Measurements from ENCODE around the gene MCF2L. TPM values are rescaled to one million over a fixed set of nuclear protein-coding genes. Genes with fewer than 3 reads are reported as not detected.

The MCF2L gene
- total RNA-seq, 1 experiment from 2014 or later: 5.9 TPM

DNA sequence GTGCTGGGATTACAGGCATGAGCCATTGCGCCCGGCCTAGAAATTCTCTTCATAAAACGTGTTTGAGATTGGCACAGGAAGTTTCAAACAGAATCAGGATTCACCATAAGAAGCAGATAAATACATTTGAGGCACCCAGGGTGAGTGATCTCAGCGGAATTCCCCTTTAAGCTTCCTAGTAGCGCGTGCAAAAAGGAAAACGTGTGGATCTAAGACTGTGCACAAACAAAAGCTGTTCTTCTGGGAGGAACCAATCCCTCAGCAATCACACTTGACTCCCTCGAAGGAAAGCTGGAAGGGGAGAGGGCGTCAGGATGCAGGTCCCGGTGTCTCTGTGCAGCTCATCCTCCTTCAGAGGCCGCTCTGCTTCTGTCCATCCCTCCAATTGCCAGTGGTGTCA is 15.5 kb downstream of the MCF2L start:
- Histone ChIP-seq H3K9ac (ENCODE audit: low read length) (no peak overlapping the region), H3K27ac (ENCODE audit: low read length) (no peak overlapping the region), H3K4me3 (ENCODE audit: low read length) (no peak overlapping the region), H3K4me2 (ENCODE audit: low read length) (no peak overlapping the region), H4K20me1 (ENCODE audit: low read length) (no peaks in the 10 kb centered on the region), H3K27me3 (ENCODE audit: low read length) (no peaks in the 10 kb centered on the region), H3K9me3 (ENCODE audit: low read length) (no peaks in the 10 kb centered on the region), H2AFZ (ENCODE audit: low read length) (no peak overlapping the region), H3K9me2 (replicated peaks; ENCODE audit: low read length) (no peaks in the 10 kb centered on the region), H3K4me1 (ENCODE audit: insufficient read depth, low read length) (no peaks in the 10 kb centered on the region), H3K79me2 (ENCODE audit: low read length) (no peaks in the 10 kb centered on the region), H3K36me3 (ENCODE audit: low read depth, low read length) (no peaks in the 10 kb centered on the region), H3F3A (ENCODE audit: low read length, unreplicated experiment) (no peaks in the 10 kb centered on the region)
- ChIA-PET CTCF (no interaction called here), POLR2A (ENCODE audit: unreplicated experiment) (no interaction called here)
- no peak for ATAC-seq
- BruUV-seq (replicated peaks): no TSS peak
- intact Hi-C loops (cut with micrococcal nuclease): no loop called here
- no peak for DNase-seq
- TF ChIP-seq CTCF (conservative IDR thresholded peaks at IDR 0.05; ENCODE audit: low read depth, low read length) (no peak), EZH2phosphoT487 (IDR thresholded peaks at IDR 0.05; ENCODE audit: borderline replicate concordance, low read length) (no peak), EZH2 (IDR thresholded peaks at IDR 0.05; ENCODE audit: low read length, unreplicated experiment) (no peak)

- DNase-seq (no peak), ATAC-seq (no peak)
- CTCF ChIA-PET: no interaction called here
- Histone ChIP-seq H3K36me3 (ENCODE audit: low read depth, low read length) (no peaks in the 10 kb centered on the region), H3K9me2 (replicated peaks; ENCODE audit: low read length) (no peaks in the 10 kb centered on the region), H3K27ac (ENCODE audit: low read length) (no peak overlapping the region), H3K4me1 (ENCODE audit: insufficient read depth, low read length) (no peaks in the 10 kb centered on the region), H3K27me3 (ENCODE audit: low read length) (no peaks in the 10 kb centered on the region), H3K9me3 (ENCODE audit: low read length) (no peaks in the 10 kb centered on the region), H3K4me3 (ENCODE audit: low read length) (no peak overlapping the region), H4K20me1 (ENCODE audit: low read length) (no peaks in the 10 kb centered on the region), H3K4me2 (ENCODE audit: low read length) (no peak overlapping the region), H3K79me2 (ENCODE audit: low read length) (no peaks in the 10 kb centered on the region), H2AFZ (ENCODE audit: low read length) (no peak overlapping the region), H3K9ac (ENCODE audit: low read length) (no peak overlapping the region), H3F3A (ENCODE audit: low read length, unreplicated experiment) (no peaks in the 10 kb centered on the region)
- intact Hi-C loops (cut with micrococcal nuclease): no loop called here
- POLR2A ChIA-PET (ENCODE audit: unreplicated experiment): no interaction called here
- no TSS peak for BruUV-seq (replicated peaks)
- TF ChIP-seq CTCF (conservative IDR thresholded peaks at IDR 0.05; ENCODE audit: low read depth, low read length): no peak
- no peak for TF ChIP-seq EZH2phosphoT487 (IDR thresholded peaks at IDR 0.05; ENCODE audit: borderline replicate concordance, low read length)
- no peak for TF ChIP-seq EZH2 (IDR thresholded peaks at IDR 0.05; ENCODE audit: low read length, unreplicated experiment)
Measured at GRCh38 chr13:112984954-112985802, 16.2 kb downstream of the MCF2L start.

GRCh38 chr13:112985803-112986408 is 16.9 kb downstream of the MCF2L start:
- H3K4me3 ChIP-seq (ENCODE audit: low read length): no peak overlapping the region
- H4K20me1 ChIP-seq (ENCODE audit: low read length): no peaks in the 10 kb centered on the region
- no peaks in the 10 kb centered on the region for H3F3A ChIP-seq (ENCODE audit: low read length, unreplicated experiment)
- H3K4me1 ChIP-seq (ENCODE audit: insufficient read depth, low read length): no peaks in the 10 kb centered on the region
- TF ChIP-seq EZH2 (IDR thresholded peaks at IDR 0.05; ENCODE audit: low read length, unreplicated experiment) (no peak), EZH2phosphoT487 (IDR thresholded peaks at IDR 0.05; ENCODE audit: borderline replicate concordance, low read length) (no peak), CTCF (conservative IDR thresholded peaks at IDR 0.05; ENCODE audit: low read depth, low read length) (no peak)
- BruUV-seq (replicated peaks): no TSS peak
- no peaks in the 10 kb centered on the region for H3K79me2 ChIP-seq (ENCODE audit: low read length)
- H3K4me2 ChIP-seq (ENCODE audit: low read length): no peak overlapping the region
- H3K27ac ChIP-seq (ENCODE audit: low read length): no peak overlapping the region
- CTCF ChIA-PET: no interaction called here
- ATAC-seq (no peak), DNase-seq (no peak)
- no peak overlapping the region for H3K9ac ChIP-seq (ENCODE audit: low read length)
- H3K36me3 ChIP-seq (ENCODE audit: low read depth, low read length): no peaks in the 10 kb centered on the region
- POLR2A ChIA-PET (ENCODE audit: unreplicated experiment): no interaction called here
- no peaks in the 10 kb centered on the region for H3K27me3 ChIP-seq (ENCODE audit: low read length)
- no peaks in the 10 kb centered on the region for H3K9me2 ChIP-seq (replicated peaks; ENCODE audit: low read length)
- H3K9me3 ChIP-seq (ENCODE audit: low read length): no peaks in the 10 kb centered on the region
- intact Hi-C loops (cut with micrococcal nuclease): no loop called here
- H2AFZ ChIP-seq (ENCODE audit: low read length): no peak overlapping the region
